ENCODE results near the gene TMEM190.
A peak's percentile ranks its signal among the peaks of the same experiment; 100 is the strongest.

Gene TMEM190

GRCh38 chr19:55423225-55424005, 46.8 kb downstream of the TMEM190 start:
- DNase-seq (ENCODE audit: low spot score) = peak; percentile 29

GRCh38 chr19:55424518-55424917, 47.9 kb downstream of the TMEM190 start:
- DNase-seq (ENCODE audit: low spot score) = no peak

GRCh38 chr19:55426042-55426441, 49.4 kb downstream of the TMEM190 start:
- peak; percentile 92 for DNase-seq (ENCODE audit: low spot score)
